GM12891 (cell line): ENCODE data around the gene CREB3L2.

ENCODE experiments used
- POLR2A ChIP-seq: IDR thresholded peaks from 2 replicates; pipeline ENCODE4 v1.6.1; 2011; ENCODE audit warnings: low read depth, low read length, control low read depth
- POLR2AphosphoS5 ChIP-seq: IDR thresholded peaks from 2 replicates; pipeline ENCODE4 v1.6.1; 2011; ENCODE audit warnings: low read depth, low read length, control low read depth
- POU2F2 ChIP-seq: IDR thresholded peaks from 2 replicates; pipeline ENCODE4 v1.6.1; 2011; ENCODE audit warnings: low read depth, mild to moderate bottlenecking, control low read depth, low read length, moderate library complexity
- TAF1 ChIP-seq: IDR thresholded peaks from 2 replicates; pipeline ENCODE4 v1.6.1; 2011; ENCODE audit warnings: low read depth, low read length, control low read depth

GRCh38 chr7:138004046-138004445 is 2.2 kb upstream of the CREB3L2 start:
- TF ChIP-seq POLR2AphosphoS5 (no peak), POLR2A (no peak), TAF1 (no peak), POU2F2 (no peak)
